HL-60 (cell line): ENCODE results near the gene SH3YL1.

ENCODE experiments used
- DNase-seq, 2 experiments: peaks; one replicate each; pipeline ENCODE4 v3.0.0-alpha.2; 2010 to 2020; ENCODE audit warnings: low read depth in 1 of 2, low spot score in 1 of 2
- H3K27ac ChIP-seq: fragments of 250-450 bp; sonication (Bioruptor Pico); replicated peaks from 2 replicates; pipeline ENCODE4 v1.5.1; 2020; ENCODE audit warnings: mild to moderate bottlenecking, moderate library complexity
- H3K27me3 ChIP-seq: fragments of 250-450 bp; sonication (Bioruptor Pico); 2 replicates; pipeline ENCODE4 v1.5.1; 2021; ENCODE audit warnings: mild to moderate bottlenecking, moderate library complexity; ENCODE audit not compliant: insufficient read depth, poor library complexity, severe bottlenecking
- H3K4me3 ChIP-seq: replicated peaks from 2 replicates; pipeline ENCODE4 v1.5.1; 2011; ENCODE audit warnings: mild to moderate bottlenecking, control low read depth, low read length; ENCODE audit not compliant: insufficient read depth
- CTCF ChIP-seq: IDR thresholded peaks from one replicate; pipeline ENCODE4 v1.5.1; 2011; ENCODE audit warnings: low read length, control low read depth, inconsistent platforms; ENCODE audit not compliant: insufficient read depth
- GABPA ChIP-seq: IDR thresholded peaks from 2 replicates; pipeline ENCODE4 v1.6.1; 2012; ENCODE audit warnings: low read depth
- POLR2AphosphoS5 ChIP-seq: IDR thresholded peaks from 2 replicates; pipeline ENCODE4 v1.6.1; 2012; ENCODE audit warnings: low read depth
- REST ChIP-seq: IDR thresholded peaks from 2 replicates; pipeline ENCODE4 v1.6.1; 2012; ENCODE audit warnings: low read depth; ENCODE audit not compliant: insufficient replicate concordance
- SPI1 ChIP-seq: IDR thresholded peaks from 2 replicates; pipeline ENCODE4 v1.6.1; 2012; ENCODE audit warnings: low read depth, mild to moderate bottlenecking, borderline replicate concordance

SH3YL1 gene

DNA sequence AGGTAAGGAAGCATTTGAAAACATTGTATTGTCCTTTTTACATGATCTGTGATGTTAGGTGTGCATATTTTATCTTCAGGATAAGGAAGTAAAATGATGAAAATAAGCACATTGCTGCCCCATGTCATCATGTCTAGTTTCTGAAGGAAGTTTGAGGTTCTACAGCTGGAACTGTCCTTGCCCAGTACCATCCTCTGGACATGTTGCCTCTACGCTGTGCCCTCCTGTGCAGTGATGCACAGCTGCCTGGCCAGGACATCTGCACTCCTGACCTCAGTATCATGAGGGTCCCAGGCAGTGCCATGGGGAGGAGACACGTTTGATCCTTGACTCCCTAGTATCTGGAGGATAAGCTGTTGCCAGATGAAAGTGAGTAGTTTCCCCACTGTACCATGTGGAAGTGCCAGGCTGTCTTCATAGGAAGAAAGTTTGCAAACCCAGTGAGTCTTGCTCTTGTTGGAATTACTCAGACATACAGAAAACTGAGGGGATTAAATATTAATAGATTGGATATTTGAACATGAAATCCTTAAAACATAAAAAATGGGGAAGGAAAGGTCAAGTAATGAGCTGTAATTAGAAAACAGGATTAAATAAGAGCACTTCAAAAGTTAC is 14.6 kb upstream of the SH3YL1 start:
- TF ChIP-seq SPI1: no peak
- TF ChIP-seq CTCF: no peak
- no peak for TF ChIP-seq POLR2AphosphoS5
- TF ChIP-seq REST: no peak
- no peak for TF ChIP-seq GABPA
- no peak overlapping the region for H3K27ac ChIP-seq

DNA sequence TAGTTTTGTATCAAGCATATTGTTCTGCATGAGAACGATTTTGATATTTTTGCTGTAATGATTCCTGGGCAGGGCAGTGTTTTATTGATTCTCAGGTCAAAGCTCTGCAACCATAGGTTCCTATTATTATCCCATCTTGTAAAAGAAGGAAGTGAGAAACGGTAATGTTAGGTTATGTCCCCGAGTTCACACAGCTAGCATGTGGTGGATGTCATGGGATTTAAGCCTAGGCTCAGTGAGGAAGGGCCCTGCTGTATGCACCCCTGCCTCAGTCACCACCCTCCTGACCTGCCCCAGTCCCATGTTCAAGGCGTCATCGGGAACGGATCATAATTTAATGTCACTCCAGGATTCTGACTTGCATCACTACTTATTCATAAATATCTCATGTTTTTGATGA is 11.6 kb upstream of the SH3YL1 start:
- H3K27ac ChIP-seq: no peak overlapping the region
- H3K4me3 ChIP-seq: no peak overlapping the region
- no peaks in the 10 kb centered on the region for H3K27me3 ChIP-seq
- TF ChIP-seq REST: no peak
- TF ChIP-seq SPI1: peak; percentile 45; the same call in 1 of the 2 replicates
- no peak for TF ChIP-seq POLR2AphosphoS5
- DNase-seq: no peak

More for the DNA sequence above, 14.6 kb upstream of the SH3YL1 start:
- no peak overlapping the region for H3K4me3 ChIP-seq
- H3K27me3 ChIP-seq: no peaks in the 10 kb centered on the region
- no peak for DNase-seq

GRCh38 chr2:274503-274902 is 10.7 kb upstream of the SH3YL1 start:
- Histone ChIP-seq H3K4me3 (no peak overlapping the region), H3K27me3 (no peaks in the 10 kb centered on the region), H3K27ac (no peak overlapping the region)
- DNase-seq: no peak
- TF ChIP-seq REST (no peak), GABPA (no peak), CTCF (no peak), SPI1 (no peak), POLR2AphosphoS5 (no peak)
